ENCODE measurements around the gene DRAP1.
A peak's percentile ranks its signal among the peaks of the same experiment; 100 is the strongest.
"Not testable (repeated sequence)": the region's sequence is repeated elsewhere in the genome, so short reads cannot be mapped to it uniquely, and the experiment has no call there.

The DRAP1 gene

GRCh38 chr11:65941720-65942310 is 22.6 kb downstream of the DRAP1 start:
- H3K4me3 ChIP-seq (ENCODE audit: low read depth, low read length): no peak overlapping the region; the same call in 1 of the 2 replicates
- H3K4me1 ChIP-seq (ENCODE audit: control insufficient read depth, insufficient read depth, low read length, unreplicated experiment): peaks cover 12% of the 10 kb centered on the region
- H3K27me3 ChIP-seq (ENCODE audit: insufficient read depth, low read length): no peaks in the 10 kb centered on the region
- H3K36me3 ChIP-seq (ENCODE audit: insufficient read depth, low read length): no peaks in the 10 kb centered on the region
- peak overlapping the region; percentile 79 for H2AFZ ChIP-seq (ENCODE audit: low read length, unreplicated experiment)
- peak overlapping the region; percentile 62 for H3K27ac ChIP-seq (ENCODE audit: low read depth, low read length)
- no peaks in the 10 kb centered on the region for H3K79me2 ChIP-seq (ENCODE audit: control insufficient read depth, insufficient read depth, low read length, unreplicated experiment)

- H2AFZ ChIP-seq (ENCODE audit: low read length, unreplicated experiment): no peak overlapping the region
- H3K36me3 ChIP-seq (ENCODE audit: insufficient read depth, low read length): no peaks in the 10 kb centered on the region
- no peak overlapping the region for H3K4me3 ChIP-seq (ENCODE audit: low read depth, low read length)
- H3K27me3 ChIP-seq (ENCODE audit: insufficient read depth, low read length): no peaks in the 10 kb centered on the region
- H3K27ac ChIP-seq (ENCODE audit: low read depth, low read length): no peak overlapping the region
- peaks cover 12% of the 10 kb centered on the region for H3K4me1 ChIP-seq (ENCODE audit: control insufficient read depth, insufficient read depth, low read length, unreplicated experiment)
- no peaks in the 10 kb centered on the region for H3K79me2 ChIP-seq (ENCODE audit: control insufficient read depth, insufficient read depth, low read length, unreplicated experiment)
Observed at GRCh38 chr11:65942531-65942930, 23.3 kb downstream of the DRAP1 start.

GRCh38 chr11:65944191-65944590 is 25.0 kb downstream of the DRAP1 start:
- H2AFZ ChIP-seq (ENCODE audit: low read length, unreplicated experiment): no peak overlapping the region
- no peaks in the 10 kb centered on the region for H3K36me3 ChIP-seq (ENCODE audit: insufficient read depth, low read length)

GRCh38 chr11:65944767-65945166 is 25.5 kb downstream of the DRAP1 start:
- Histone ChIP-seq H2AFZ (ENCODE audit: low read length, unreplicated experiment) (no peak overlapping the region), H3K79me2 (ENCODE audit: control insufficient read depth, insufficient read depth, low read length, unreplicated experiment) (no peaks in the 10 kb centered on the region), H3K4me3 (ENCODE audit: low read depth, low read length) (no peak overlapping the region), H3K27me3 (ENCODE audit: insufficient read depth, low read length) (no peaks in the 10 kb centered on the region), H3K27ac (ENCODE audit: low read depth, low read length) (no peak overlapping the region), H3K36me3 (ENCODE audit: insufficient read depth, low read length) (no peaks in the 10 kb centered on the region), H3K4me1 (ENCODE audit: control insufficient read depth, insufficient read depth, low read length, unreplicated experiment) (peaks cover 12% of the 10 kb centered on the region)

More at GRCh38 chr11:65944191-65944590, 25.0 kb downstream of the DRAP1 start:
- Histone ChIP-seq H3K27me3 (ENCODE audit: insufficient read depth, low read length) (no peaks in the 10 kb centered on the region), H3K4me3 (ENCODE audit: low read depth, low read length) (no peak overlapping the region), H3K27ac (ENCODE audit: low read depth, low read length) (no peak overlapping the region), H3K4me1 (ENCODE audit: control insufficient read depth, insufficient read depth, low read length, unreplicated experiment) (peaks cover 12% of the 10 kb centered on the region), H3K79me2 (ENCODE audit: control insufficient read depth, insufficient read depth, low read length, unreplicated experiment) (no peaks in the 10 kb centered on the region)

GRCh38 chr11:65945430-65945911 is 26.2 kb downstream of the DRAP1 start, which contains the start of gene TSGA10IP:
TSS of gene TSGA10IP (plus strand) at chr11:65945480. CDS start at chr11:65945676, 196 bp downstream.
- no peaks in the 10 kb centered on the region for H3K27me3 ChIP-seq (ENCODE audit: insufficient read depth, low read length)
- no peak within 1 kb of the TSS for H3K27ac ChIP-seq (ENCODE audit: low read depth, low read length)
- H3K79me2 ChIP-seq (ENCODE audit: control insufficient read depth, insufficient read depth, low read length, unreplicated experiment): no peaks in the 10 kb centered on the region
- H3K4me1 ChIP-seq (ENCODE audit: control insufficient read depth, insufficient read depth, low read length, unreplicated experiment): peaks cover 12% of the 10 kb centered on the region
- H3K4me3 ChIP-seq (ENCODE audit: low read depth, low read length): no peak within 1 kb of the TSS
- no peak within 1 kb of the TSS for H2AFZ ChIP-seq (ENCODE audit: low read length, unreplicated experiment)
- H3K36me3 ChIP-seq (ENCODE audit: insufficient read depth, low read length): no peaks in the 10 kb centered on the region

- H2AFZ ChIP-seq (ENCODE audit: low read length, unreplicated experiment): no peak overlapping the region
- H3K27ac ChIP-seq (ENCODE audit: low read depth, low read length): no peak overlapping the region
- peaks cover 9% of the 10 kb centered on the region for H3K4me1 ChIP-seq (ENCODE audit: control insufficient read depth, insufficient read depth, low read length, unreplicated experiment)
- H3K79me2 ChIP-seq (ENCODE audit: control insufficient read depth, insufficient read depth, low read length, unreplicated experiment): no peaks in the 10 kb centered on the region
- H3K27me3 ChIP-seq (ENCODE audit: insufficient read depth, low read length): no peaks in the 10 kb centered on the region
- H3K36me3 ChIP-seq (ENCODE audit: insufficient read depth, low read length): no peaks in the 10 kb centered on the region
- H3K4me3 ChIP-seq (ENCODE audit: low read depth, low read length): no peak overlapping the region
Observed at GRCh38 chr11:65945941-65946558, 26.8 kb downstream of the DRAP1 start.

- Histone ChIP-seq H3K27ac (ENCODE audit: low read depth, low read length) (no peak overlapping the region), H3K4me3 (ENCODE audit: low read depth, low read length) (no peak overlapping the region)
Observed at GRCh38 chr11:65946655-65947054, 27.4 kb downstream of the DRAP1 start.

GRCh38 chr11:65947133-65947532 is 27.9 kb downstream of the DRAP1 start:
- Histone ChIP-seq H2AFZ (ENCODE audit: low read length, unreplicated experiment) (no peak overlapping the region), H3K27me3 (ENCODE audit: insufficient read depth, low read length) (no peaks in the 10 kb centered on the region), H3K79me2 (ENCODE audit: control insufficient read depth, insufficient read depth, low read length, unreplicated experiment) (no peaks in the 10 kb centered on the region), H3K27ac (ENCODE audit: low read depth, low read length) (no peak overlapping the region), H3K36me3 (ENCODE audit: insufficient read depth, low read length) (no peaks in the 10 kb centered on the region), H3K4me1 (ENCODE audit: control insufficient read depth, insufficient read depth, low read length, unreplicated experiment) (no peaks in the 10 kb centered on the region), H3K4me3 (ENCODE audit: low read depth, low read length) (no peak overlapping the region)

More at GRCh38 chr11:65946655-65947054, 27.4 kb downstream of the DRAP1 start:
- H3K4me1 ChIP-seq (ENCODE audit: control insufficient read depth, insufficient read depth, low read length, unreplicated experiment): peaks cover 3% of the 10 kb centered on the region
- no peaks in the 10 kb centered on the region for H3K36me3 ChIP-seq (ENCODE audit: insufficient read depth, low read length)
- H3K27me3 ChIP-seq (ENCODE audit: insufficient read depth, low read length): no peaks in the 10 kb centered on the region
- no peaks in the 10 kb centered on the region for H3K79me2 ChIP-seq (ENCODE audit: control insufficient read depth, insufficient read depth, low read length, unreplicated experiment)
- H2AFZ ChIP-seq (ENCODE audit: low read length, unreplicated experiment): no peak overlapping the region

- H3K27ac ChIP-seq (ENCODE audit: low read depth, low read length): no peak overlapping the region
- H3K27me3 ChIP-seq (ENCODE audit: insufficient read depth, low read length): no peaks in the 10 kb centered on the region
- H2AFZ ChIP-seq (ENCODE audit: low read length, unreplicated experiment): no peak overlapping the region
- no peaks in the 10 kb centered on the region for H3K36me3 ChIP-seq (ENCODE audit: insufficient read depth, low read length)
- no peak overlapping the region for H3K4me3 ChIP-seq (ENCODE audit: low read depth, low read length)
- H3K4me1 ChIP-seq (ENCODE audit: control insufficient read depth, insufficient read depth, low read length, unreplicated experiment): no peaks in the 10 kb centered on the region
- no peaks in the 10 kb centered on the region for H3K79me2 ChIP-seq (ENCODE audit: control insufficient read depth, insufficient read depth, low read length, unreplicated experiment)
Observed at GRCh38 chr11:65947603-65948125, 28.4 kb downstream of the DRAP1 start.

GRCh38 chr11:65950711-65951110 is 31.5 kb downstream of the DRAP1 start:
- H3K4me3 ChIP-seq (ENCODE audit: low read depth, low read length); H3K27ac ChIP-seq (ENCODE audit: low read depth, low read length); H3K4me1 ChIP-seq (ENCODE audit: control insufficient read depth, insufficient read depth, low read length, unreplicated experiment); H3K36me3 ChIP-seq (ENCODE audit: insufficient read depth, low read length); H3K27me3 ChIP-seq (ENCODE audit: insufficient read depth, low read length); H3K79me2 ChIP-seq (ENCODE audit: control insufficient read depth, insufficient read depth, low read length, unreplicated experiment); H2AFZ ChIP-seq (ENCODE audit: low read length, unreplicated experiment): not testable (repeated sequence)

GRCh38 chr11:65951641-65952040 is 32.4 kb downstream of the DRAP1 start:
- not testable (repeated sequence) for H3K27ac ChIP-seq (ENCODE audit: low read depth, low read length); H3K27me3 ChIP-seq (ENCODE audit: insufficient read depth, low read length); H3K4me1 ChIP-seq (ENCODE audit: control insufficient read depth, insufficient read depth, low read length, unreplicated experiment); H2AFZ ChIP-seq (ENCODE audit: low read length, unreplicated experiment); H3K36me3 ChIP-seq (ENCODE audit: insufficient read depth, low read length); H3K4me3 ChIP-seq (ENCODE audit: low read depth, low read length); H3K79me2 ChIP-seq (ENCODE audit: control insufficient read depth, insufficient read depth, low read length, unreplicated experiment)

Measured in ACC112 (cell line).